HEK293T (cell line): ENCODE data around the gene ATP1A4.

Experiments
- CTCF ChIA-PET: fragments of 350-600 bp; formaldehyde crosslinking; extraction: SDS; loops from one replicate; lab custom pipeline; 2021; ENCODE audit warnings: antibody characterized with exemption, inconsistent platforms; lab: Yijun Ruan, JAX
- POLR2A ChIA-PET: fragments of 350-600 bp; formaldehyde crosslinking; extraction: SDS; loops from one replicate; lab custom pipeline; 2020; ENCODE audit warnings: antibody characterized with exemption, inconsistent platforms; lab: Yijun Ruan, JAX
- DNase-seq: peaks from one replicate; pipeline ENCODE4 v3.0.0; 2012; ENCODE audit warnings: mixed read lengths; ENCODE audit errors: extremely low spot score
- ARNT ChIP-seq: fragments of 450-650 bp; IDR thresholded peaks from 2 replicates; pipeline ENCODE4 v1.6.1; 2017; ENCODE audit warnings: mild to moderate bottlenecking
- BHLHE40 ChIP-seq: fragments of 450-650 bp; IDR thresholded peaks from 2 replicates; pipeline ENCODE4 v1.6.1; 2016; ENCODE audit warnings: mild to moderate bottlenecking, moderate library complexity, borderline replicate concordance
- CTBP1 ChIP-seq: fragments of 450-650 bp; IDR thresholded peaks from 2 replicates; pipeline ENCODE4 v1.6.1; 2016; ENCODE audit warnings: borderline replicate concordance
- ELF4 ChIP-seq: fragments of 450-650 bp; IDR thresholded peaks from 2 replicates; pipeline ENCODE4 v1.6.1; 2017; ENCODE audit warnings: antibody characterized with exemption
- FOXA1 ChIP-seq: fragments of 450-650 bp; IDR thresholded peaks from 2 replicates; pipeline ENCODE4 v1.6.1; 2016; ENCODE audit warnings: mild to moderate bottlenecking
- FOXK2 ChIP-seq: fragments of 450-650 bp; IDR thresholded peaks from 2 replicates; pipeline ENCODE4 v1.6.1; 2016; ENCODE audit warnings: mild to moderate bottlenecking
- FOXM1 ChIP-seq: fragments of 450-650 bp; IDR thresholded peaks from 2 replicates; pipeline ENCODE4 v1.6.1; 2017; ENCODE audit warnings: mild to moderate bottlenecking, borderline replicate concordance
- HDGF ChIP-seq: fragments of 450-650 bp; IDR thresholded peaks from 2 replicates; pipeline ENCODE4 v1.6.1; 2017; ENCODE audit warnings: antibody characterized with exemption, borderline replicate concordance
- L3MBTL2 ChIP-seq: fragments of 450-650 bp; conservative IDR thresholded peaks from 2 replicates; pipeline ENCODE4 v1.6.1; 2016; ENCODE audit warnings: mild to moderate bottlenecking
- LEF1 ChIP-seq: fragments of 450-650 bp; IDR thresholded peaks from 2 replicates; pipeline ENCODE4 v1.6.1; 2017; ENCODE audit warnings: mild to moderate bottlenecking, borderline replicate concordance
- NFRKB ChIP-seq: fragments of 450-650 bp; IDR thresholded peaks from 2 replicates; pipeline ENCODE4 v1.6.1; 2016; ENCODE audit warnings: mild to moderate bottlenecking, moderate library complexity
- PKNOX1 ChIP-seq: fragments of 450-650 bp; IDR thresholded peaks from 2 replicates; pipeline ENCODE4 v1.6.1; 2016
- SP1 ChIP-seq: fragments of 450-650 bp; IDR thresholded peaks from 2 replicates; pipeline ENCODE4 v1.6.1; 2017
- SUZ12 ChIP-seq: fragments of 450-650 bp; IDR thresholded peaks from 2 replicates; pipeline ENCODE4 v1.6.1; 2016; ENCODE audit warnings: mild to moderate bottlenecking
- TARDBP ChIP-seq: fragments of 450-650 bp; IDR thresholded peaks from 2 replicates; pipeline ENCODE4 v1.6.1; 2016
- ZNF384 ChIP-seq: fragments of 450-650 bp; IDR thresholded peaks from 2 replicates; pipeline ENCODE4 v1.6.1; 2016

ATP1A4 gene

GRCh38 chr1:160205242-160206035 lies 54.0 kb downstream of the ATP1A4 start, which contains the start of gene PEA15:
Gene PEA15 (plus strand): TSS chr1:160205384. CDS start chr1:160211545, 6,161 bp downstream.
- ChIA-PET POLR2A (interaction anchor here (1.1 to 1.7 kb wide), 2 partner anchors 12 to 14 kb away, joined by 3 to 7 read pairs; no protein-coding TSS in a partner anchor), CTCF (interaction anchor here (0.7 to 1.6 kb wide), 3 partner anchors 12 to 104 kb away, joined by 4 to 5 read pairs (median 5); no protein-coding TSS in a partner anchor)
- DNase-seq: peak; percentile 91
- TF ChIP-seq ARNT: no peak
- TF ChIP-seq NFRKB: no peak
- TF ChIP-seq HDGF: 0 out of 2 replicates have a peak, but pooled peaks have one; percentile 8
- no peak for TF ChIP-seq FOXK2
- peak; percentile 35; the same call in 1 of the 2 replicates for TF ChIP-seq L3MBTL2
- no peak for TF ChIP-seq CTBP1
- TF ChIP-seq FOXA1: no peak
- TF ChIP-seq PKNOX1: no peak
- TF ChIP-seq SP1: no peak
- TF ChIP-seq LEF1: no peak
- TF ChIP-seq SUZ12: no peak

GRCh38 chr1:160206036-160206389 lies 54.6 kb downstream of the ATP1A4 start:
- DNase-seq: peak; percentile 57
- ChIA-PET CTCF (interaction anchor here (0.7 to 1.6 kb wide), 2 partner anchors 13 to 46 kb away, joined by 4 to 5 read pairs; no protein-coding TSS in a partner anchor), POLR2A (no interaction called here)
- TF ChIP-seq HDGF: 0 out of 2 replicates have a peak, but pooled peaks have one; percentile 1
- TF ChIP-seq LEF1: no peak

- ChIA-PET CTCF (interaction anchor here (1.6 kb wide), 1 partner anchor 46 kb away, joined by 5 read pairs; no protein-coding TSS in a partner anchor), POLR2A (interaction anchor here (0.9 kb wide), 1 partner anchor 56 kb away, joined by 3 read pairs; the partner anchor contains the start of gene DCAF8)
- TF ChIP-seq TARDBP: no peak
- TF ChIP-seq ZNF384: no peak
- TF ChIP-seq NFRKB: no peak
- TF ChIP-seq L3MBTL2: no peak
- TF ChIP-seq HDGF: no peak
- TF ChIP-seq FOXM1: no peak
- TF ChIP-seq BHLHE40: no peak
- no peak for TF ChIP-seq PKNOX1
- no peak for TF ChIP-seq CTBP1
- no peak for TF ChIP-seq LEF1
- no peak for TF ChIP-seq SP1
- no peak; the same call in 1 of the 2 replicates for TF ChIP-seq ELF4
- no peak for TF ChIP-seq ARNT
- no peak for TF ChIP-seq SUZ12
- no peak for TF ChIP-seq FOXA1
- TF ChIP-seq FOXK2: no peak
- no peak for DNase-seq
These were observed 55.2 kb downstream of the ATP1A4 start for GRCh38 chr1:160206421-160207117.

- CTCF ChIA-PET: interaction anchor here (1.2 to 1.6 kb wide), 2 partner anchors 45 to 85 kb away, joined by 3 to 5 read pairs; no protein-coding TSS in a partner anchor
- DNase-seq: no peak
- TF ChIP-seq ELF4 (no peak), NFRKB (no peak), FOXM1 (no peak), FOXA1 (no peak), ARNT (no peak), SP1 (no peak), BHLHE40 (no peak), SUZ12 (no peak), PKNOX1 (no peak), FOXK2 (no peak)
- POLR2A ChIA-PET: interaction anchor here (0.9 kb wide), 1 partner anchor 56 kb away, joined by 3 read pairs; the partner anchor contains the start of gene DCAF8
These were observed 55.8 kb downstream of the ATP1A4 start for GRCh38 chr1:160207118-160207650.

GRCh38 chr1:160207771-160208556 lies 56.6 kb downstream of the ATP1A4 start:
- DNase-seq: no peak
- ChIA-PET POLR2A (no interaction called here), CTCF (interaction anchor here (1.2 kb wide), 2 partner anchors 15 to 84 kb away, joined by 3 to 5 read pairs; no protein-coding TSS in a partner anchor)
- no peak for TF ChIP-seq FOXA1
